BJ (cell line): Measurements from ENCODE around the gene HRK. TPM values are rescaled to one million over a fixed set of nuclear protein-coding genes. Genes with fewer than 3 reads are reported as not detected.

Experiments used
- CTCF ChIA-PET: fragments of 350-600 bp; formaldehyde crosslinking; extraction: SDS; loops from one replicate; lab custom pipeline; 2021; ENCODE audit warnings: antibody characterized with exemption, inconsistent platforms; lab: Yijun Ruan, JAX
- POLR2A ChIA-PET: fragments of 300-600 bp; sonication (Branson Sonifier 250); formaldehyde crosslinking; extraction: SDS; loops from one replicate; lab custom pipeline; 2021; ENCODE audit warnings: antibody characterized with exemption; lab: Charles Lee
- DNase-seq: peaks from one replicate; pipeline ENCODE4 v3.0.0-alpha.2; 2011; ENCODE audit warnings: low read depth
- H3K27me3 ChIP-seq: 2 replicates; pipeline ENCODE4 v1.6.0; 2011; ENCODE audit warnings: low read length; ENCODE audit not compliant: control insufficient read depth, insufficient read depth
- H3K36me3 ChIP-seq: 2 replicates; pipeline ENCODE4 v1.5.1; 2011; ENCODE audit warnings: low read length; ENCODE audit not compliant: control insufficient read depth, insufficient read depth
- H3K4me3 ChIP-seq: 2 replicates; pipeline ENCODE4 v1.5.1; 2011; ENCODE audit warnings: low read depth, mild to moderate bottlenecking, control low read depth, low read length
- polyA minus RNA-seq: library from RNA; depleted of rRNA, polyadenylated mRNA; stranded (reverse); fragments of >200 nt; gene quantifications from 2 replicates; pipeline ENCODE4 v1.2.3, GENCODE V29; 2011; rRNA and poly(A)+ RNA removed
- polyA plus RNA-seq: library from polyadenylated mRNA; depleted of rRNA; stranded (reverse); fragments of >200 nt; gene quantifications from 2 replicates; pipeline ENCODE4 v1.2.3, GENCODE V29; 2011; rRNA removed
- TF ChIP-seq, protein P1 (sequence below): IDR thresholded peaks from 2 replicates; pipeline ENCODE4 v1.5.1; 2011; ENCODE audit warnings: low read depth, mild to moderate bottlenecking, control low read depth, inconsistent platforms, low read length, moderate library complexity; ENCODE audit not compliant: insufficient read depth

HRK gene
- polyA plus RNA-seq (0.02 TPM in 1 of 2 replicates, not detected in the other), polyA minus RNA-seq (not detected in 2 replicates)

DNA sequence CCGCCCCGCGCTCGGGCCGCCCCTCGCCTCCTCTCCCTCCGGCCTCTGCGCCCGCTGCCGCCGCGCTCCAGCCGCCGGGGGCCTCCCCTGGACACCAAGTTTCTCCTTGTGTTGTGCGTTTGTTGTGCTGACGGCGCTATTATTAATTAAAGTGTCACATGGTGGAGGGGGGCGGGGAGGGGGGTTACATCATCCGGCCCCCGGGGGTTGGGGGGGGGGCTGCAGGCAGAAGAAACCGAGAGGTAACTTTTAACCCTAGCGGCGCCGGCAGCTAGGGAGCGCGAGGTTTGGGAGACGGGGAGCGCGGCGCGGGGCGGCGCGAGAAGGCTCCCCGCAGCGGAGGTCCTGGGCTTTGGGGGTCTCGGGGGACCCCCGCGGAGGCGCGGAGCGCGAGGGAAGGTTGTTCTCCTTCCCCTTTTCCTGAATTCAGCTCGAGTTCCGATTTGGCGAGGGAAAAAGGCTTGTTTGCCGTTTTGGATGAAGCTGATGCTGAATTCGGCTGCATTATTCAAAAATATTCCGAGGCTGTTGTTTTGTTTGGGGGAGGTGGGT, at the start of gene HRK:
Gene HRK (minus strand): TSS at position 117 of the 552 bp plus-strand sequence. CDS start 134 bp downstream, outside the sequence.
- ChIA-PET POLR2A (no interaction called here), CTCF (interaction anchor here (0.6 to 3.8 kb wide), 9 partner anchors 12 to 634 kb away, joined by 3 to 55 read pairs (median 6); no protein-coding TSS in a partner anchor)
- H3K4me3 ChIP-seq = peak within 1 kb of the TSS; percentile 11
- no peak for DNase-seq
- H3K27me3 ChIP-seq = peaks cover 46% of the 10 kb centered on the region
- TF ChIP-seq, protein P1, sequence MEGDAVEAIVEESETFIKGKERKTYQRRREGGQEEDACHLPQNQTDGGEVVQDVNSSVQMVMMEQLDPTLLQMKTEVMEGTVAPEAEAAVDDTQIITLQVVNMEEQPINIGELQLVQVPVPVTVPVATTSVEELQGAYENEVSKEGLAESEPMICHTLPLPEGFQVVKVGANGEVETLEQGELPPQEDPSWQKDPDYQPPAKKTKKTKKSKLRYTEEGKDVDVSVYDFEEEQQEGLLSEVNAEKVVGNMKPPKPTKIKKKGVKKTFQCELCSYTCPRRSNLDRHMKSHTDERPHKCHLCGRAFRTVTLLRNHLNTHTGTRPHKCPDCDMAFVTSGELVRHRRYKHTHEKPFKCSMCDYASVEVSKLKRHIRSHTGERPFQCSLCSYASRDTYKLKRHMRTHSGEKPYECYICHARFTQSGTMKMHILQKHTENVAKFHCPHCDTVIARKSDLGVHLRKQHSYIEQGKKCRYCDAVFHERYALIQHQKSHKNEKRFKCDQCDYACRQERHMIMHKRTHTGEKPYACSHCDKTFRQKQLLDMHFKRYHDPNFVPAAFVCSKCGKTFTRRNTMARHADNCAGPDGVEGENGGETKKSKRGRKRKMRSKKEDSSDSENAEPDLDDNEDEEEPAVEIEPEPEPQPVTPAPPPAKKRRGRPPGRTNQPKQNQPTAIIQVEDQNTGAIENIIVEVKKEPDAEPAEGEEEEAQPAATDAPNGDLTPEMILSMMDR = no peak
- no peaks in the 10 kb centered on the region for H3K36me3 ChIP-seq

DNA sequence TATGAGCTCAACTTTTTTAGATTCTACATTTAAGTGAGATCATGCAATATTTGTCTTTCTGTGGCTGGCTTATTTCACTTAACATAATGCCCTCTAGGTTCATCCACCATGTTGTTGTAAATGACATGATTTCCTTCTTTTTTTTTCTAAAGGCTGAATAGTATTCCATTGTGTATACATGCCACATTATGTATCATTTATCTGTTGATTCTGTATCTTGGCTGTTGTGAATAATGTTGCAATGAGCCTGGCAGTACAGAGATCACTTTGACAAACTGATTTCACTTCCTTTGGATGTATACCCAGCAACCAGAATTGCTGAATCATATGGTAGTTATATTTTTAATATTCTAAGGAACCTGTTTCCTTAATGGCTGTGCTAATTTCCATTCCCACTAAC, 48.6 kb upstream of the HRK start:
- TF ChIP-seq, protein P1 = no peak
- Histone ChIP-seq H3K4me3 (no peak overlapping the region), H3K36me3 (peaks cover 7% of the 10 kb centered on the region), H3K27me3 (no peaks in the 10 kb centered on the region)
- ChIA-PET POLR2A (no interaction called here), CTCF (interaction anchor here (1.1 kb wide), 1 partner anchor 11 kb away, joined by 4 read pairs; no protein-coding TSS in a partner anchor)
- DNase-seq = no peak

DNA sequence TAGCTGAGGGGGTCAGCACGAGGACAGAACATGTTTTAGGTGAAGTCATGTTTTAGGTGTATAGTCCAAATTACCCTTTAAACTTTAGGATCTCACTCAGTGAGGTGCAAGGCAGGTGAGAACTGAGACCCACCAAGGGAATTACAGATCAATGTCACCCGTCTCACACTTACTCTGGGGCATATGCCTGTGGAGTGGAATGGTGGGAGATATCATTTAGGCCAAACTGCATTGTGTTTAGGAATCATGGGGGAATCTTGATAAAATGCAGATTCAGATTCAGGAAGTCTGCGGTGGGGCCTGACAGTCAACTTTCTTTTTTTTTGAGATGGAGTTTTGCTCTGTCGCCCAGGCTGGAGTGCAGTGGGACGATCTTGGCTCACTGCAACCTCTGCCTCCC, 47.3 kb upstream of the HRK start:
- ChIA-PET CTCF (interaction anchor here (1.0 kb wide), 1 partner anchor 9 kb away, joined by 3 read pairs; no protein-coding TSS in a partner anchor), POLR2A (no interaction called here)
- H3K36me3 ChIP-seq = peaks cover 7% of the 10 kb centered on the region
- no peak for DNase-seq
- TF ChIP-seq, protein P1 = no peak
- H3K27me3 ChIP-seq = no peaks in the 10 kb centered on the region
- H3K4me3 ChIP-seq = no peak overlapping the region

DNA sequence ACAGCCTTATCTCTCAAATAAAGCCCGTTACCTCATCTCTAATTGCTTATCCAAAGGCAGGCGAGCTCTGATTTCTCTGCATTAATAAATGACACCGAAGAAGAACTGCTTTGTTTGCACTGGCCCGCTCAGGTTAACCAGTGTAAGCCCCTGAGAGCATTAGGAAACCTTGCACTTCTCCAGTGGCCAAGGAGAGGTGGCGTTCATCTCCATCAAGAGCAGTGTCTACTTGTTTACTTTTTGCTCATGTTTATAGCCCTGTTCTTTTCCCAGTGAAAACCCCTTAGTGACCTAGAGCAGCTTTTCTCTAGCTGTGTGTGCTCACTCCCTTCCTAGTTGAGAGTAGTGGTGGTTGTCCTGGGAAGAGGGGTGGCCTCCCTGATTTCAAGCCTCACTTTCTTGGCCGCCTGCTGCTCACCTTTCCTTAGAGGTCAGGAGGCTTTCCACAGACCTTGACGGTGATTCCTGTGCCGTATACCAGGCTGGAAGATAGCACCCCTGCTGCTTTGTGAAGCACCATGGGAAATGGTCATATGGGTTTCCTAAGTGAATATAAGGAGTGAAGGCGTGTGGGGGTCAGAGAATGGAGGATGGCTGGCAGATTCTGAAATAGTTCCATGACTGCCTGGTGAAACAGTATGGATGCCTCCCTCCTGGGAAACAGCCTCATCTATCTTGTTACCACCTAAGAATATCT, 46.2 kb upstream of the HRK start:
- POLR2A ChIA-PET = no interaction called here
- no peak overlapping the region for H3K4me3 ChIP-seq
- CTCF ChIA-PET = interaction anchor here (1.0 to 1.2 kb wide), 2 partner anchors 12 to 13 kb away, joined by 3 to 4 read pairs; no protein-coding TSS in a partner anchor
- TF ChIP-seq, protein P1 = no peak
- H3K27me3 ChIP-seq = no peaks in the 10 kb centered on the region
- peaks cover 7% of the 10 kb centered on the region for H3K36me3 ChIP-seq
- DNase-seq = no peak
